Central memory CD8-positive, alpha-beta T cell (primary cell): ENCODE data around the gene ABCB7.
"Not testable (repeated sequence)": the region's sequence is repeated elsewhere in the genome, so short reads cannot be mapped to it uniquely, and the experiment has no call there.

Experiments
- ATAC-seq: fragments of 150-1000 bp; cut with Tn5 transposase; replicated peaks from 2 replicates; pipeline ENCODE4 v1.10.0; 2022; ENCODE audit warnings: mild to moderate bottlenecking, moderate FRiP score, moderate number of reproducible peaks; ENCODE audit not compliant: poor library complexity, severe bottlenecking; ENCODE audit errors: extremely low read depth
- DNase-seq, 2 donors: peaks; one replicate each; pipeline ENCODE4 v3.0.0; 2021; ENCODE audit warnings: low spot score in 2 of 2
- H3K27ac Mint-ChIP-seq: one replicate; pipeline ENCODE4 v1.8.0; 2022; ENCODE audit warnings: low read depth, mild to moderate bottlenecking, moderate library complexity, mixed read lengths
- H3K27me3 Mint-ChIP-seq: one replicate; pipeline ENCODE4 v1.8.0; 2022; ENCODE audit warnings: mixed read lengths
- H3K36me3 Mint-ChIP-seq: one replicate; pipeline ENCODE4 v1.8.0; 2022; ENCODE audit warnings: mild to moderate bottlenecking, moderate library complexity, mixed read lengths; ENCODE audit not compliant: insufficient read depth
- H3K4me1 Mint-ChIP-seq: one replicate; pipeline ENCODE4 v1.8.0; 2022; ENCODE audit warnings: mixed read lengths
- H3K4me3 Mint-ChIP-seq: one replicate; pipeline ENCODE4 v1.8.0; 2022; ENCODE audit warnings: mild to moderate bottlenecking, moderate library complexity, mixed read lengths
- H3K9me3 Mint-ChIP-seq: one replicate; pipeline ENCODE4 v1.8.0; 2022; ENCODE audit warnings: mixed read lengths

ABCB7 gene

DNA sequence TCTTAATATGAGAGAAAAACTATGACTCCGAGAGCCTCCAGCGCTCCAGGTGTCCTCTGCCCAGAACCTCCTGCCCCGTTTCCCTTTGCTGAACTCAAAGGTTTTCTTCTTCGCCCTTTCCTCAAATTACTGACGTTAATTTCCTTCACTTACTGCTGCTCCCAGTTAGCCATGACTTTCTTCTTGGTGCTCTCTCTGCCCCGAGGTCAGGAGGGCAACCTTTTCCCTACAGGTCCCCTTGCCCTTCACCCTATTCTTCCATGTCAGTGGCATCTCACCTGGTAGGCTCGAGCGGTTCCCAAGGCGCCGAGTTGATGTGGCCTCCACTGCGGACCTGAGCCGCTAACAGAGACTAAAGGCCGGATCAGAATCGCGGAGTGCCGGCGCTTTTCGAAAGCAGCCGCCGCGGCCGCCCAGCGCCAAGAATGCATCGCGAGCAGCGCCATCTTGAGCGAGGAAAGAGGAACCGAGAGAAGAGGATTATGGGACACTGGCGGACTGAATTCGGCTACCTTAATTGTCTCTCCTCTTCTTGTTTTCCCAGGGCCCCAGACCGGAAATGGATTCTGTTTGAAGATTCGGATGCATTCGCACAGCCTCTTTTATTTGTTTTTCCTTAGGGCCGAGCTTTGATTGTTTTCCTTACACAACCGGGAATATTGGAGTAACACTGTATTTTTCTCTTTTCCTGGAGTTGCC, at the start of gene ABCB7:
ABCB7 (minus strand) TSS at position 457 of the 699 bp plus-strand sequence; CDS start at position 446, 11 bp downstream.
- ATAC-seq (peak; percentile 89), DNase-seq (peak; percentile 20 to 40)
- H3K9me3 Mint-ChIP-seq: no peaks in the 10 kb centered on the region
- H3K4me3 Mint-ChIP-seq: peak within 1 kb of the TSS; percentile 98
- peaks cover 30% of the 10 kb centered on the region for H3K4me1 Mint-ChIP-seq
- H3K36me3 Mint-ChIP-seq: peaks cover 1% of the 10 kb centered on the region
- no peaks in the 10 kb centered on the region for H3K27me3 Mint-ChIP-seq
- peak within 1 kb of the TSS; percentile 99 for H3K27ac Mint-ChIP-seq

- not testable (repeated sequence) for H3K4me3 Mint-ChIP-seq, H3K4me1 Mint-ChIP-seq, ATAC-seq, H3K27ac Mint-ChIP-seq, H3K36me3 Mint-ChIP-seq, H3K9me3 Mint-ChIP-seq, DNase-seq
- H3K27me3 Mint-ChIP-seq: peaks cover 50% of the 10 kb centered on the region
Observed at GRCh38 chrX:75188415-75189206, 32.5 kb upstream of the ABCB7 start.

DNA sequence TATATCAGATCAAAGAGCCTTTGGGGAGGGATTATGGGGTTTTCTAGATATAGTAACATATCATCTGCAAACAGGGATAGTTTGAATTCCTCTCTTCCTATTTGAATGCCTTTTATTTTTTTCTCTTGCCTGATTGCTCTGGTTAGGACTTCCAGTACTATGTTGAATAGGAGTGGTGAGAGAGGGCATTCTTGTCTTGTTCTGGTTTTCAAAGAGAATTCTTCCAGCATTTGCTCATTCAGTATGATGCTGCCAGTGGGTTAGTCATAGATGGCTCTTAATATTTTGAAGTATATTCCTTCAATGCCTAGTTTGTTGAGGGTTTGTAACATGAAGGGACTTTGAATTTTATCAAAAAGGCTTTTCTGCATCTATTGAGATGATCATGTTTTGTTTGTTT, 25.6 kb upstream of the ABCB7 start:
- no peaks in the 10 kb centered on the region for H3K9me3 Mint-ChIP-seq
- DNase-seq (no peak), ATAC-seq (no peak)
- no peaks in the 10 kb centered on the region for H3K4me1 Mint-ChIP-seq
- H3K27ac Mint-ChIP-seq: no peak overlapping the region
- H3K4me3 Mint-ChIP-seq: no peak overlapping the region
- H3K27me3 Mint-ChIP-seq: no peaks in the 10 kb centered on the region
- peaks cover 2% of the 10 kb centered on the region for H3K36me3 Mint-ChIP-seq

DNA sequence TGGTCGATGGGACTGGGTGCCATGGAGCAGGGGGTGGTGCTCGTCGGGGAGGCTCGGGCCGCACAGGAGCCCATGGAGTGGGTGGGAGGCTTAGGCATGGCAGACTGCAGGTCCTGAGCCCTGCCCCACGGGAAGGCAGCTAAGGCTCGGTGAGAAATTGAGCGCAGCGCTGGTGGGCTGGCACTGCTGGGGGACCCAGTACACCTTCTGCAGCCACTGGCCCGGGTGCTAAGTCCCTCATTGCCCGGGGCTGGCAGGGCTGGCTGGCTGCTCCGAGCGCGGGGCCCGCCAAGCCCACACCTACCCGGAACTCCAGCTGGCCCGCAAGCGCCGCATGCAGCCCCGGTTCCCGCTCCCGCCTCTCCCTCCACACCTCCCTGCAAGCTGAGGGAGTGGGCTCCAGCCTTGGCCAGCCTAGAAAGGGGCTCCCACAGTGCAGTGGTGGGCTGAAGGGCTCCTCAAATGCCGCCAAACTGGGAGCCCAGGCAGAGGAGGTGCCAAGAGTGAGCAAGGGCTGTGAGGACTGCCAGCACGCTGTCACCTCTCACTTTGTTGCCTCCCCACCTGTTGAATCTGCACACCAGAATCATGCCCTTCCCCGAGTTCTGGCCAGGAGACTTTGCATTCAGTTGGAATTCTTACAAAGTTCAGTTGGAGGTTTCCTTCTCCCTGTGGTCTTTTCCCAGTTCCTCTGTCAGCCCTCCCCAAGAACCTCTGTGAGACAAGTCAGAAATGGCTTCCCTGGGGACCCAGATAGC, 23.6 kb upstream of the ABCB7 start:
- DNase-seq, H3K4me1 Mint-ChIP-seq, H3K27ac Mint-ChIP-seq, H3K27me3 Mint-ChIP-seq, H3K9me3 Mint-ChIP-seq, H3K36me3 Mint-ChIP-seq, ATAC-seq, H3K4me3 Mint-ChIP-seq: not testable (repeated sequence)

DNA sequence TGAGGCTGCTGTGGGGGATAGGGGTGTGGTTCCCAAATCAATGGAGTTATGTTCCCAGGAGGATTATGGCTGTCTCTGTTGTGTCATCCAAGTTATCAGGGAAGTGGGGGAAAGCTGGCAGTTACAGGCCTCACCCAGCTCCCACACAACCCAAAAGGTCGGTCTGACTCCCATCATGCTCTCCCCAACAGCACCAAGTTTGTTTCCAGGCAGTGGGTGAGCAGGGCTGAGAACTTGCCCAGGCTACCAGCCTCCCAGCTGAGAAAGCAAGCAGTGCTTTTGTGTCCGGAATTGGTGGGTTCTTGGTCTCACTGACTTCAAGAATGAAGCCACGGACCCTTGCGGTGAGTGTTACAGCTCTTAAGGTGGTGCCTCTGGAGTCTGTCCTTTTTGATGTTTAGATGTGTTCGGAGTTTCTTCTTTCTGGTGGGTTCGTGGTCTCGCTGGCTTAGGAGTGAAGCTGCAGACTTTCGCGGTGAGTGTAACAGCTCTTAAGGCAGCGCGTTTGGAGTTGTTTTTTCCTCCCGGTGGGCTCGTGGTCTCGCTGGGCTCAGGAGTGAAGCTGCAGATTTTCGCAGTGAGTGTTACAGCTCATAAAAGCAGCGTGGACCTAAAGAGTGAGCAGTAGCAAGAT, 16.3 kb upstream of the ABCB7 start:
- not testable (repeated sequence) for ATAC-seq, H3K4me3 Mint-ChIP-seq, DNase-seq, H3K36me3 Mint-ChIP-seq, H3K27ac Mint-ChIP-seq, H3K9me3 Mint-ChIP-seq, H3K4me1 Mint-ChIP-seq
- peaks cover 10% of the 10 kb centered on the region for H3K27me3 Mint-ChIP-seq

DNA sequence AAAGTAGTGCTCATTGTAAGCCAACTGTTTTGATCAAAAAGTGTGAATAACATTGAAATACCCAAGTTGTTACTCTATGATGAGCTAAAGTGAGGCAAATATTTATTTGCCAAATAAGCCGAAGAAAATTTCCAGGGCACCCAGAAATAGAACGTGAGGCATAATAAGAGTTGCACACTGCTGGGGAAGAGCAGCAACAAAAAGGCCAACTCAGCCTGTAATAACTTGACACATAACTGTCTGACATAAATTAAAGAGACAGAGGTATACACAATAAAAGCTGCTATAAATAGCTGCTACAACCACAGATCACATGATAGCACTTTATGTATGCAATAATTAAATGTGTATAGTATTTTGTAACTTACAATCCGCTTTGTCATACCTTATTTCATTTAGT, 2.0 kb upstream of the ABCB7 start:
- H3K4me3 Mint-ChIP-seq: no peak overlapping the region
- no peak overlapping the region for H3K27ac Mint-ChIP-seq
- H3K36me3 Mint-ChIP-seq: peaks cover 1% of the 10 kb centered on the region
- DNase-seq (no peak), ATAC-seq (no peak)
- H3K9me3 Mint-ChIP-seq: no peaks in the 10 kb centered on the region
- H3K4me1 Mint-ChIP-seq: peaks cover 24% of the 10 kb centered on the region
- no peaks in the 10 kb centered on the region for H3K27me3 Mint-ChIP-seq

GRCh38 chrX:75156531-75156945, 455 bp upstream of the ABCB7 start:
- peaks cover 24% of the 10 kb centered on the region for H3K4me1 Mint-ChIP-seq
- H3K4me3 Mint-ChIP-seq: peak overlapping the region; percentile 98
- DNase-seq: no peak
- no peak for ATAC-seq
- peaks cover 1% of the 10 kb centered on the region for H3K36me3 Mint-ChIP-seq
- H3K27me3 Mint-ChIP-seq: no peaks in the 10 kb centered on the region
- no peaks in the 10 kb centered on the region for H3K9me3 Mint-ChIP-seq
- peak overlapping the region; percentile 99 for H3K27ac Mint-ChIP-seq

- H3K27ac Mint-ChIP-seq: peak overlapping the region; percentile 99
- H3K4me1 Mint-ChIP-seq: peaks cover 32% of the 10 kb centered on the region
- H3K9me3 Mint-ChIP-seq: no peaks in the 10 kb centered on the region
- ATAC-seq (no peak), DNase-seq (no peak)
- H3K4me3 Mint-ChIP-seq: peak overlapping the region; percentile 98
- H3K27me3 Mint-ChIP-seq: no peaks in the 10 kb centered on the region
- H3K36me3 Mint-ChIP-seq: peaks cover 1% of the 10 kb centered on the region
Observed at GRCh38 chrX:75155447-75155826, 646 bp downstream of the ABCB7 start.

DNA sequence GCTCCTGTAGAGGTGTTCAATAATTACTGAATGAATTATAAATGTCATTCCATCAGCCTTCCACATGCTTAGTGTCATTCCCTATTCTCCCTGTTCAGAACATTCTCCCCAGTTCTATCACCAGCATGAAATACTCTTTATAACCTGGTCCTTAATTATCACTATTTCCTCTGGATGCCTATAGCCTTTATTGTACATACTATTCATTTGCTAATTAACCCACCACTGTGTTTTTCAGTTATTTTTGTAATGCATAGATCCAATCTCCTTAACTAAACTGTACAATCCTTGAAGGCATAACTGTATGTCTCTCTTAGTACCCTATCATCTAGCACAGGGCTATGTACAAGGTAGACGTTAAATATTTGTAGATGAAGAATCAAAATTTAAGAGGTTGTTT, 1.2 kb downstream of the ABCB7 start:
- peak overlapping the region; percentile 51 for H3K27ac Mint-ChIP-seq

GRCh38 chrX:75151827-75152592, 4.1 kb downstream of the ABCB7 start:
- H3K36me3 Mint-ChIP-seq: no peaks in the 10 kb centered on the region
- DNase-seq: no peak
- H3K27me3 Mint-ChIP-seq: no peaks in the 10 kb centered on the region
- no peak overlapping the region for H3K27ac Mint-ChIP-seq
- H3K4me1 Mint-ChIP-seq: peaks cover 40% of the 10 kb centered on the region
- ATAC-seq: no peak
- no peak overlapping the region for H3K4me3 Mint-ChIP-seq
- H3K9me3 Mint-ChIP-seq: peaks cover 3% of the 10 kb centered on the region

More for the DNA sequence above, 1.2 kb downstream of the ABCB7 start:
- H3K36me3 Mint-ChIP-seq: peaks cover 1% of the 10 kb centered on the region
- H3K27me3 Mint-ChIP-seq: no peaks in the 10 kb centered on the region
- peaks cover 36% of the 10 kb centered on the region for H3K4me1 Mint-ChIP-seq
- H3K9me3 Mint-ChIP-seq: no peaks in the 10 kb centered on the region
- peak overlapping the region; percentile 98 for H3K4me3 Mint-ChIP-seq
- ATAC-seq: no peak
- no peak for DNase-seq

DNA sequence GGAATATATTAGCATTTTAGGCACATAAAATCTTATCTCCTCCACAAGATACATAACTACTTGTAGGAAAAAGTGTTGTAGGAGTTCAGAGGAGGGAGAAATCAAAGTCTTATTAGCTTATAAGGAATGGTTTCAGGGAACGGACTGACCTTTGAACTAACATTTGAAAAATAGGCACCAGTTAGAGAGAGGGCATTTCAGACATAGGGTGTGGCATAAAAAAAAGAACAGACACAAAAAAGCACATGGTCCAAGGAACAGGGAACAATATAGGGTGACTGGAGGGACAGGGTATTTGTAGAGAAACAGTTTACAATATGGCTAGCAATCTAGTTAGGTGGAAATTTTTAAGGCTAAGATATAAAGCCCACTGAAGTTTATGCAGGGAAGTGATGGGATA, 6.4 kb downstream of the ABCB7 start:
- Mint-ChIP-seq H3K4me1 (peaks cover 39% of the 10 kb centered on the region), H3K36me3 (peaks cover 2% of the 10 kb centered on the region), H3K27ac (peak overlapping the region; percentile 14), H3K9me3 (peaks cover 3% of the 10 kb centered on the region), H3K4me3 (no peak overlapping the region), H3K27me3 (no peaks in the 10 kb centered on the region)
- no peak for DNase-seq
- no peak for ATAC-seq

GRCh38 chrX:75132672-75133071, 23.4 kb downstream of the ABCB7 start:
- peaks cover 47% of the 10 kb centered on the region for H3K4me1 Mint-ChIP-seq
- H3K27ac Mint-ChIP-seq: no peak overlapping the region
- H3K9me3 Mint-ChIP-seq: no peaks in the 10 kb centered on the region
- ATAC-seq: no peak
- H3K27me3 Mint-ChIP-seq: no peaks in the 10 kb centered on the region
- DNase-seq: no peak
- H3K36me3 Mint-ChIP-seq: peaks cover 3% of the 10 kb centered on the region
- H3K4me3 Mint-ChIP-seq: no peak overlapping the region
